ENCODE data around the gene AFP. TPM values are rescaled to one million over a fixed set of nuclear protein-coding genes. Genes with fewer than 3 reads are reported as not detected.

Gene AFP
- total and polyA plus RNA-seq, 10 of the 15 experiments (the other 5 are each of a cell fraction or from before 2014, with no cell fraction given), result 0.72 TPM; not detected in 9

DNA sequence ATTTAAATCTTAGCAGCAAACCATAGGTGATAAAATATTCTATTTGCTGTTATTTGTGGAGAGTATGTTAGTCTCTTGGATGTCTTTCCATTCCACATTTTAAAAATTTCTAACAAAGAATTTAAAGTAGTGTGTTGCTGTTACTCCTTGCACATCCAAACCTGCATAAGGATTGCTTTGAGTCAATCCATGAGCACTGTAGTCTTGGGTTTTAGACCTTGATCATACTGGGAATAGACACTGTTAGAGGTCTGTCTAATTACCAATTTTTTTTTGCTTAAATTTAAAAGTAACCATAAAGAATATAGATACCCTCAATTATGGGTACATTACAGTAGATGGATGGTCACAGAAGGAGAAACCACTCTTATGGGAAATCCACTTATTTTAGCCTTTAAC lies 1.5 kb downstream of the AFP start (continued):
- TF ChIP-seq, protein P1, sequence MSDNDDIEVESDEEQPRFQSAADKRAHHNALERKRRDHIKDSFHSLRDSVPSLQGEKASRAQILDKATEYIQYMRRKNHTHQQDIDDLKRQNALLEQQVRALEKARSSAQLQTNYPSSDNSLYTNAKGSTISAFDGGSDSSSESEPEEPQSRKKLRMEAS (IDR thresholded peaks at IDR 0.05; ENCODE audit: low read depth, low read length), result no peak
- TF ChIP-seq ESRRA (IDR thresholded peaks at IDR 0.05; ENCODE audit: low read length), result no peak
- no peak for TF ChIP-seq POLR2A (IDR thresholded peaks at IDR 0.05; ENCODE audit: low read depth, low read length)
- TF ChIP-seq SMAD5 (IDR thresholded peaks at IDR 0.05; ENCODE audit: low read depth), result no peak

DNA sequence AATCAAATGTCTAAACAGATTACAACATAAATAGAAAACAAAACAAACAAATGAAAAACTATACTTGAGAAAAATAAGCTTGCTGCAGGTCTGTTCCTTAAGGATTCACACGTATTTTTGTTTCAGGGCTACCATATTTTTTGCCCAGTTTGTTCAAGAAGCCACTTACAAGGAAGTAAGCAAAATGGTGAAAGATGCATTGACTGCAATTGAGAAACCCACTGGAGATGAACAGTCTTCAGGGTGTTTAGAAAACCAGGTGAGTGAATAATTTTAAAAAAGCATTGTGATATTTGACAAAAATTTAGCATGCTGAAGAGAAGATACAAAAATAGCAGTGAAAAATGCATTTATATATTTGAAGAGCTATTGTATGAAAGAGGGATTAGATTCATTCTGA lies 2.0 kb downstream of the AFP start:
- Histone ChIP-seq H3K4me2 (ENCODE audit: control insufficient read depth, insufficient read depth) (no peak overlapping the region), H3K9ac (ENCODE audit: control insufficient read depth, insufficient read depth, low read length) (no peak overlapping the region), H3K27ac (ENCODE audit: control insufficient read depth, insufficient read depth) (no peak overlapping the region), H3K4me3 (no peak overlapping the region), H2AFZ (ENCODE audit: control insufficient read depth, low read depth, low read length) (no peak overlapping the region), H3K79me2 (ENCODE audit: control insufficient read depth, insufficient read depth, low read length) (no peaks in the 10 kb centered on the region), H3K9me3 (replicated peaks; ENCODE audit: control insufficient read depth, insufficient read depth, low read length) (no peaks in the 10 kb centered on the region), H3K36me3 (ENCODE audit: control insufficient read depth in 2 of 2, insufficient read depth in 2 of 2, low read length in 1 of 2) (no peaks in the 10 kb centered on the region), H4K20me1 (ENCODE audit: control insufficient read depth, insufficient read depth) (no peaks in the 10 kb centered on the region), H3K4me1 (ENCODE audit: control insufficient read depth, insufficient read depth, low read length) (no peaks in the 10 kb centered on the region), H3K27me3 (replicated peaks in 1 of 2; ENCODE audit: control insufficient read depth in 2 of 2, insufficient read depth in 2 of 2, low read length in 1 of 2) (no peaks in the 10 kb centered on the region)
- intact Hi-C loops (cut with micrococcal nuclease; ENCODE audit: unreplicated experiment) (no loop called here), in situ Hi-C loops (cut with MboI) (no loop called here)
- SMC1A ChIA-PET (ENCODE audit: uncharacterized antibody, unreplicated experiment), result interaction anchor here (1.1 to 1.8 kb wide), 5 partner anchors 10 to 258 kb away, joined by 3 to 7 read pairs (median 3); no protein-coding TSS in a partner anchor
- no peak for TF ChIP-seq RCOR1 (conservative IDR thresholded peaks at IDR 0.05; ENCODE audit: low read depth, low read length)
- no peak for TF ChIP-seq RUNX3 (IDR thresholded peaks at IDR 0.05; ENCODE audit: low read length)
- no peak for TF ChIP-seq EZH2 (IDR thresholded peaks at IDR 0.05; ENCODE audit: borderline replicate concordance, control insufficient read depth, low read depth, low read length)
- TF ChIP-seq TCF7 (IDR thresholded peaks at IDR 0.05; ENCODE audit: borderline replicate concordance), result no peak
- no peak for TF ChIP-seq MXI1 (IDR thresholded peaks at IDR 0.05; ENCODE audit: low read depth, low read length)
- no peak for TF ChIP-seq CEBPB (IDR thresholded peaks at IDR 0.05; ENCODE audit: borderline replicate concordance in 1 of 2, low read depth in 2 of 2, low read length in 2 of 2)
- no peak for TF ChIP-seq JUNB (IDR thresholded peaks at IDR 0.05)
- no peak for TF ChIP-seq YBX1 (IDR thresholded peaks at IDR 0.05)
- no peak for TF ChIP-seq SPI1 (IDR thresholded peaks at IDR 0.05; ENCODE audit: borderline replicate concordance, insufficient read depth, low read depth, low read length)
- TF ChIP-seq, protein P2, sequence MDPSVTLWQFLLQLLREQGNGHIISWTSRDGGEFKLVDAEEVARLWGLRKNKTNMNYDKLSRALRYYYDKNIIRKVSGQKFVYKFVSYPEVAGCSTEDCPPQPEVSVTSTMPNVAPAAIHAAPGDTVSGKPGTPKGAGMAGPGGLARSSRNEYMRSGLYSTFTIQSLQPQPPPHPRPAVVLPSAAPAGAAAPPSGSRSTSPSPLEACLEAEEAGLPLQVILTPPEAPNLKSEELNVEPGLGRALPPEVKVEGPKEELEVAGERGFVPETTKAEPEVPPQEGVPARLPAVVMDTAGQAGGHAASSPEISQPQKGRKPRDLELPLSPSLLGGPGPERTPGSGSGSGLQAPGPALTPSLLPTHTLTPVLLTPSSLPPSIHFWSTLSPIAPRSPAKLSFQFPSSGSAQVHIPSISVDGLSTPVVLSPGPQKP (IDR thresholded peaks at IDR 0.05; ENCODE audit: low read depth, low read length), result no peak
- TF ChIP-seq FOXK2 (IDR thresholded peaks at IDR 0.05), result no peak
- TF ChIP-seq, protein P1 (IDR thresholded peaks at IDR 0.05; ENCODE audit: low read depth, low read length), result no peak
- TF ChIP-seq KAT2A (conservative IDR thresholded peaks at IDR 0.05; ENCODE audit: control insufficient read depth, low read depth, low read length), result no peak
- TF ChIP-seq SMAD1 (IDR thresholded peaks at IDR 0.05; ENCODE audit: low read depth, partially characterized antibody), result no peak
- no peak for TF ChIP-seq BRCA1 (IDR thresholded peaks at IDR 0.05; ENCODE audit: low read depth, low read length)
- TF ChIP-seq ZNF384 (IDR thresholded peaks at IDR 0.05; ENCODE audit: borderline replicate concordance, low read depth, low read length), result no peak
- no peak for TF ChIP-seq GABPA (IDR thresholded peaks at IDR 0.05; ENCODE audit: low read depth)
- no peak for ATAC-seq
- DNase-seq (ENCODE audit: low read depth, low spot score), result no peak
- CTCF ChIA-PET, result interaction anchor here (1.0 to 1.9 kb wide), 8 partner anchors 9 to 216 kb away, joined by 3 to 7 read pairs (median 4); no protein-coding TSS in a partner anchor
- POLR2A ChIA-PET, result no interaction called here
- no peak for FAIRE-seq
- BruUV-seq (replicated peaks), result no TSS peak
- 6% methylated on average over 1 of the region's 1 CpG for WGBS (ENCODE audit: insufficient coverage, insufficient replicate concordance, low lambda C conversion rate, missing lambda C conversion rate)
- RAD21 ChIA-PET (ENCODE audit: unreplicated experiment), result interaction anchor here (1.3 to 1.5 kb wide), 2 partner anchors 13 to 97 kb away, joined by 3 to 4 read pairs; no protein-coding TSS in a partner anchor
